Activated CD4-positive, CD25-positive, alpha-beta regulatory T cell treated with anti-CD3 and anti-CD28 coated beads, Interleukin-2, amount 50 U/mL, for 72 hours (primary cell): ENCODE data around the gene TMSB4X.
A peak's percentile ranks its signal among the peaks of the same experiment; 100 is the strongest.
"Not testable (repeated sequence)": the region's sequence is repeated elsewhere in the genome, so short reads cannot be mapped to it uniquely, and the experiment has no call there.

ENCODE experiments used
- DNase-seq: peaks from one replicate; pipeline ENCODE4 v3.0.0; 2021

The TMSB4X gene

DNA sequence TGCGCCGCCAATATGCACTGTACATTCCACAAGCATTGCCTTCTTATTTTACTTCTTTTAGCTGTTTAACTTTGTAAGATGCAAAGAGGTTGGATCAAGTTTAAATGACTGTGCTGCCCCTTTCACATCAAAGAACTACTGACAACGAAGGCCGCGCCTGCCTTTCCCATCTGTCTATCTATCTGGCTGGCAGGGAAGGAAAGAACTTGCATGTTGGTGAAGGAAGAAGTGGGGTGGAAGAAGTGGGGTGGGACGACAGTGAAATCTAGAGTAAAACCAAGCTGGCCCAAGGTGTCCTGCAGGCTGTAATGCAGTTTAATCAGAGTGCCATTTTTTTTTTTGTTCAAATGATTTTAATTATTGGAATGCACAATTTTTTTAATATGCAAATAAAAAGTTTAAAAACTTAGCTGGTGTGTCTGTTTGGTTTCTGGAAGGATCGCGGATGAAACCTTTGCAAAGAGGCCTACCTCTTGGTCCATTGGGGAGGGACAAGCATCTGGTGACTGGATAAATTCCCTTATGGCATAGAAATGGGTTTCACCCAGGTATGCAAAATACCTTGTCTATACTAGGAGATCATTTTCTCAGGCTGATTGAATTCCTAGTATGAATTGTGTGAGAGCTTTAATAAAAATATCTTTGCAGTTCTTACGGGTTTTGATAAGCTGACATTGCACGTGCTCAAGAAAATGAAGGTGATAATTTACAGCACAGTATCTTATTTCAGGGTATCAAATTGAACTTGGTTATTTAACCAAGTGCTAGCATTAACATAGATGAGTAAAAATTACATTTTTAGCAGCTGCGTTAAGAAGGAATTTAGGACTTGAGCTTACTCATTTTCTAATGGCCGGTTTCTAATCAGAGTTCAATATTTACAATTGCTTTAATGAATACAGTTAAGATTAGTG lies 2.2 kb downstream of the TMSB4X start:
- not testable (repeated sequence) for DNase-seq

DNA sequence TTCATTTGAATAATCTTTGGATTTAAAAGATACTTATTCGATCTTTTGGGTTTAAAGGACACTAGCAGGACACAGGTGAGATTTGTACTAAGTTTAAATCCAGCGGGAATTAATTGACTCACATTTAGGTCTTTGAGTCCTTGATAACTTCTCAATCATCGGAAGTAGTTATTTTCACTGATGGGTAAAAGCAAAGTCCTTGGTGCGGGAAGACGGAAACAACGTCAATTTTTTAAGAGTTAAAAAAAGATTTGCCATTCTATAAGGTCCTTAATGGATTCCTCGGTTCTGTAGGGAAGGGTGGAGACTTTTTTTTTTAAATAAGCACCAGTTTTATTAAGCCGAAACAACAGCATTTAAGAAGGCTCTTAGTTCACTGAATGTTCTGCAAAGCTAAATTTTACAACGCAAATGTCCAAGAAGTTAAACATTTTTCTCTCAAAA lies 2.9 kb downstream of the TMSB4X start:
- no peak for DNase-seq

DNA sequence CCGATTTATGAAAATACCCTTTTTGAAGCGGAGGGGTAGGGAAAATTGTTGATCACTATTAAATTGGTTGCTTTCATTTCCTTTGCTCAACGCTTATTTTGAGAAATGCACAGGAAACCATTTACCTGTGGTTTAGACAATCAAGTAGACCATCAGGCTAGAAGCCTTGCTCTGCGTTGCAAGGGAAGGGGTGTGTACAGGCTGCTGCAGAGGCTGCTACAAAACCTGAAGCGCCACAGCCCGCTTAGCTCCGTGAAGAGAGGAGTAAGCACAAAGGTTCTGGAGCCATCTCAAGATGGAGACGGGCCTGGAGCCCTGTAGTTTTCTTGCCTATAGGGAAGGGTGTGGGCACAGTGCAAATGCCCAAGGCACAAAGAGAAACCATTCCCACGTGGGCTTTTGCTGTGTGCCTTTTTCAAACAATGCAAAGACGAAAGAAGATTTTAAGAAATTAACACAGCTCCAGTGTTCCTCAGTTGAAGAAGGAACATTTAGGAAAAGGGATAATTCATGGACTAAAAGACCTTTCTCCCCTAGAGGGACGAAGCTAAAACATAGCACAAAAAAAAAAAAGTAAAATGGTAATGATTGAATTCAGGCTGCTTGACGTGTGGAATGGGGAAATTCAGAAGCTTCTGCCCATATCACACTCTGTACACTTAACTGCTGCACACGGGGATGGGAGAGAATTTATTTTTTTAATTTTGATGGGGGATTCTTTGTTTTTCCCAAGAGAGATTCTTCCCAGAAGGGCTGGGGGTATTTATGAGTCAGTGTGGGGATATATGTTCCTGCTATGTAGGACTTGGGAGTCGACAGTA lies 3.5 kb downstream of the TMSB4X start:
- peak; percentile 54 for DNase-seq

DNA sequence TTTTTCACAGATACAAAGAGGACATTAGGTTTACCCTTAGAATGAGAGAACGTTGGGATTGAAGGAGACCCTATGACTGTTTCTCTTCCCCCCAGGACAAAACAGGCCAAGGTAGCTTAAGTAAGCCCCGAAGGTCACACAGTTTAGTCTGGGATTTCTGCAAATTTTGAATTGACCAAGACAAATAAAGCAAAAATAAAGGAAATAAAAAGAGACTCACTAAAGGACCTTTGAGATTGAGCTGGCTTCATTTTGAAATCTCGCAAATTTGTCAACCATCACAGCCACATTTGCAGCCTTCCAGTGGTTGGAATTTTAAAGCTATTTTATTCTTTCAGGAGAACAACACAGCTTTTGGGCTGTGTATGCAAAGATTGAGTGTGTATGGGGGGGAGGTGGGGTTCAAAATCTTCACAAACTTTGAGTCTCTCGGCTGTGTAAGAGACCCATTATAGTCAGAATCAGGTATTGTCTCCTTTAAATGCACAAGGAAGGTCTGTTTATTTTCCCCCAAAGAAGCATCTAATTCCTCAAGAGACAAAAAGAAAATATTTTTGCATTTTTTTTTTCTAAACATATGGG lies 4.2 kb downstream of the TMSB4X start:
- DNase-seq, result no peak

DNA sequence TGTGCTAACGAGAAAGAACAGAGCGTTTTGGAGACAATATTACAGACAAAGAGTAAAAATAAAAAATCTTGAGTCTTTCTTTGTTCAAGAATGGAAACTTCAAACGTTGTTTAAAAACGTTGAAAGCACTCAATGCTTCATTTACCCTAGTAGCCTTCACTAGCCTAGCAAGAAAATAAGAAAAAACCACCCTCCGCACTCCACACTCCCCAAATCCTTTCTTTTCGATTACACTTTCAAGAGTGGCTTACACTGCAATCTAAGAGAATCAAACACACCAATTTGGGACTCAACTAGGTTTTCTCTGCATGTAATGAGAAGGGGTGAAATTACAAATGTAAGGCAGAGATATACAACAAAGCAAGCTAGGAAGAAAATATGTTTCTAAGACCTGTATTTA lies 4.7 kb downstream of the TMSB4X start:
- DNase-seq, result no peak

DNA sequence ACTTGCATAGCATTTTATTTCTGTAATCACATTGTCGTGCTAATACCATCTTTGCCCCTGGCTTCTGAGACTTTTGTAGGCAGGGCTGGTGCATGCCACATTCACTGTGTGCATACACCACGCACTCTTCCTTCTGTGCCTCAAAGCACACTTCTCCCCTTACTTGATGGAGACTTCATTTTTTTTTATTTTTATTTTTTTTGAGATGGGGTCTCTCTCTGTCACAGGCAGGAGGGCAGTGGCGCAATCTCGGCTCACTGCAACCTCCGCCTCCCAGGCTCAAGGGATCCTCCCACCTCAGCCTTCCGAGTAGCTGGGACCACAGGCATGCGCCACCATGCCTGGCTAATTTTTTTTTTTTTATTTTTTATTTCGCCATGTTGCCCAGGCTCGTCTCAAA lies 5.1 kb downstream of the TMSB4X start:
- DNase-seq, result not testable (repeated sequence)

DNA sequence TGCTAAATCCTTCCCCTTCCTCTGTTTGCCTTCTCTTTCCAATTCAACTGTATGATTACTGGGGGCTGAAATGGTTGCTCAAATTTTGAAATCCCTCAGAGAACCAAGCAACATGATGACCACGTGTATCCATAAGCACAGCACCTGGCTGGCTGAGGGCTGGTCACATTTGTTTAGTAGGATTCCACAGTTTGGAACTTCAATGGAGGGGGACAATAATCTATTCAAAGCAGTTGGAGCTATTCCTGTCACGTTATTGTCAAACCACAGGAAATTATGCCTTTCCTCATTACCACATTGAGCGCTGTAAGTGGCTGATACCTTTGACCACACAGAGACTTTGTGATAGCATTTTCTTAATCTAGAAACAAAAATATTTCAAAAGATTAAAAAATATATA lies 7.0 kb downstream of the TMSB4X start:
- DNase-seq, result no peak

DNA sequence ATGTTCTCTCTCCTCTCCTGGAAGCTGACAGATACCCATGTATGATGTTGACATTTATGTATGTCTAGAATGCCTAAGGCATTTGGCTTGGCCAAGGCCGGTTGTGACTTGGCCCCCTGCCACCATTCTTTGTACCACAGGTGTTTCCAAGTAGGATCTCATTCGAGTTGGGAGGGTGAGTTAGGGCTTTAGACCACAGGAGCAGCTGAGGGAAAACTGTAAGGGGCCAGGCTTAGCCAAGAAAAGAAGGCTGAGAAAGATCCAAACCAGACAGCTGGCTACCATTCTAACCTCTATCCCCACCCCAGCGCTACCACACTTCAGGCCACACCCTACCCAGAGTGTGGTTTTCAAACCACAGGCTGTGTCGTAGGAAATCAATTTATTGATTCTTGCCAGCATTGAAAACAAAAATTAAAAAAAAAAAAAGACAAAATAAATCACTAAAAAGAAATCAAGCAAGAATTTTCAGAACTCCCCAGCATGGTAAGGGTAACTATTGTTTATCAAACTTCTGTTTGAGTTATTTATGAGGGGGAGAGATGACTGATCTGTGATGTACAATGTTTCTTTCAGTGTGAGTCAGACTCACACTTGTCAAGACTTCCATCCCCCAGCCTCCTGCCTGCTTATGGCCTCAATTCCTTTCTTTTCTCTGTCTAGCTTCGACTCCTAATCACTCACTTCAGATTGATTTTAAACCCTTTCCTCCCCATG lies 9.9 kb downstream of the TMSB4X start:
- peak; percentile 61 for DNase-seq

DNA sequence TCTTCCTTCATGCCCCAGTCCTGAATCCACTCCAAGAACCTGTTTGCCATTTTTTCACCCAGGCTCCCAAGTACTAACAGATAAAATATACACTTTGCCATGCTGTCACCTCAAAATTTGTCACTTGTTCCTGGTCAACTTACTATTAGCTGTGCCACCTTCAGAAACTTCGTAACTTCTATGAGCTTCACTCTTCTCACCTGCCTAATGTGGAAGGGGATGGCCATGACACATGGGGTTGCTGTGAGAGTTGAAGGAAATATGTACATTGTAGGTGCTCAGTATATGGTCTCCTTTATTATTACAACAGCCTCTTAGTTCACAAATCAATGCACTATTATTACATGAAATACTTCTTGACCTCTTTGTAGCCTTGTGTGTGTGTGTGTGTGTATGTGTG lies 10.4 kb downstream of the TMSB4X start:
- DNase-seq, result no peak

DNA sequence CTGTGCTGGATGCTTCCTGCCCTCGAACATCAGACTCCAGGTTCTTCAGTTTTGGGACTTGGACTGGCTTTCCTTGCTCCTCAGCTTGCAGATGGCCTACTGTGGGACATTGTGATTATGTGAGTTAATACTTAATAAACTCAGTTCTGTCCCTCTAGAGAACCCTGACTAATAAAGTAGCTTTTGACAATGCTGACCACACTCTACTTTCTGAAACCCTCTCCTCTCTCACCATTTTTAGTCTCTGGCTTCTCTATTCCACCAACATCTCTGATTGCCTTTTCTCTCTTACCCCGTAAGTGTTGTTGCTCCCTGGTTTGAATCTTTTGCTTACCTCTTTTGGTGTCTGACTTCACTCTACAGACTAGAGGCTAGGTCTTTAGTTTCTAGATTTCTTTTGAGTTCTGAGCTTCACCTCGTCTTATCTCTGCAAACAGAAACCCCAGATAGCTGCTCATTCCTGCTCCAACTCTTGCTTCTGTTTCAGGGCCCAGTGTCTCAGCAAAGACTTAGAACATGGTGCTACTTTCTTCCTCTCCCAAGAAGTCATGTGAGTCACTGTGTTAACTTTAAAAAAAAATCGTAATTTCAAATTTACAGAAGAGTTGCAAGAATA lies 11.4 kb downstream of the TMSB4X start:
- no peak for DNase-seq

DNA sequence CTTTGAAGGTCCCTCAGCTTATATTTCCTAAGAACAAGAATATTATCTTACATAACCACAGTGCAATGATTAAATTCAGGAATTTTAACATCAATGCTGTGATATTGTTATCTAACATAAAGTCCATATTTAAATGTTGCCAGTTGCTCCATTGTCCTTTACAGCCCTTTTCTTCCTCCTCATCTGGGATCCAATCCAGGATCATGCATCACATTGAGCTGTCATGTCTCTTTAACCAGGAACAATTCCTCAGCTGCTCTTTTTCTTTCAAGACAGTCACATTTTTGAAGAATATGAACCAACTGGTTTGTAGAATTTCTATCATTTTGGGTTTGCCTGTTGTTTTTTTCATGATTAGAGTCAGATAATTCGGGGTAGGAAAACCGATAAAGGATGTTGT lies 12.0 kb downstream of the TMSB4X start:
- no peak for DNase-seq

DNA sequence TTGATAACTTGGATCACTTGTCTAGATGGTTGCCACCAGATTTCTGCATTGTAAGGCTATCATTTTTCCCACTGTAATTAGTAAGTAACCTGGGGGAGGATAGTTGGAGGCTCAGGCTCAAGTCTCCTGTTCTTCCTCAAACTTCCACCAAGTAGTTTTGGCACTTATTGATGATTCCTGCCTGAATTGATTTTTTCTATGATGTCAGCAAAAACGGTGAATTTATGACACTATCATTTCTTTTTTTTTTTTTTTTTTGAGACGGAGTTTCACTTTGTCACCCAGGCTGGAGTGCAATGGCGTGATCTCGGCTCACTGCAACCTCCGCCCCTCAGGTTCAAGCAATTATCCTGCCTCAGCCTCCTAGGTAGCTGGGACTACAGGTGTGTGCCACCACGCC lies 12.4 kb downstream of the TMSB4X start:
- DNase-seq, result no peak

DNA sequence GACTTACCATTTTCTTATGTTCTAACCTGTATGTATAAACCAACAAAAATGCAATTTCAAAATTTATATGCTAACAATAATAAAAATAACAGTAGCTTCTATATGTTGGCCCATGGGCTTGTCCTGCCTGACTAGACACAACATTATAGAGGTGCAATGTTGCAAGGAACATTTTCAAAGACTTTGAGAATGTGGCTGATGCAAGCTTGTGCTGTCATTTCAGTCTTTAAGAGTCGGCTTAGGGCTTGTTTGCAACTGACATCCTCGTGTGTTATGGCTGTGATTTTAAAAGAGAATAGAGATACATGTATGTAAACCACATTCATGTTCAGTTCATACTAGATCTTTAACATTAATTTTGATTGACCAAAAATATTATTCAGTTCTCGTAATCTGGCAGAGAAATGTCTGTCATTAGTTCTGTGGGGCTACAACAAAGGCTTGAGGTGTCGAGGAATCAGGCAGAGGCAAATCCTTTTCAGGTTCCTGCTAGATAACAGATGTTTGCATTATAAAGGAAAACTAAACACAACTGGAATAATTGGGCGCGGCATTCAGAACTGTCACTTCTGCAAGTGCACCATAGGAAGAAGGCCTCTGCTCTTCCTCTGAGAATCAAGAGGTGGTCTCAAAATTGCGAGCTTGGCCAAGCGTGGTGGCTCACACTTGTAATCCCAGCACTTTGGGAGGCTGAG lies 13.1 kb downstream of the TMSB4X start:
- DNase-seq, result no peak

DNA sequence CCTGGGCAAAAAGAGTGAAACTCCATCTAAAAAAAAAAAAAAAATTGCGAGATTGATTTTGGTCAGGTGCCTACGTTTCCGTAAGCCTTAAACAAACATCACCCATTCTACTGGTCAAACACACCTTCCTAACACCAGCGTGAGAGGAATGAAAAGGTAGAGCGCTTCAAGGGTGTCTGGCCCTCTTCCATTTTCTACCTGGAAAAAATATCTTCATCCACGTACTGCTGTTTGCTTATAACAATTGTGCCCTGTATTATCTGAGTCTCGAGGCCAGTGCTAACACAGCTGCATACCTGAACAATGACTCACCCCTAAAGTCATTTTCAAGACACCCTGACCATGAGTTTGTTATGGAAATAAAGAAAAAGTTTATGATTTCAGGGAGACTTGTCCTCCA lies 13.9 kb downstream of the TMSB4X start:
- no peak for DNase-seq

DNA sequence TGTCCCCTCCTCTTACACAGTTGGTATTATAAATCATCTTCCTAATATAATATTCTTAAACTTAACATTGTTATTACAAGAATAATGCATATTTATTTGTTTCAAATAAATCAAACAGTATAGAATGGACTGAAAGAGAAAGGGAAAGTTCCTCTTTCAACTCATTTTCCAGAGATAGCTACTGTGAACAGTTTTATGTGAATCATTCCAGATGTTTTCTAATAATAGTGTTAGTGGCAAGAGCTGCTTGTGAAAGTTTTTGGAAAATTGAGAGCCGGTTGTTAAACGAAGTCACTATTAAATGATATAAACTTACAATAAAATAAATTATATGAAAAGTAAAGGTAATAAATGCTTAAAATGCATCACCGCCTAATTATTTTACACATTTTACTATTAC lies 14.6 kb downstream of the TMSB4X start:
- no peak for DNase-seq

DNA sequence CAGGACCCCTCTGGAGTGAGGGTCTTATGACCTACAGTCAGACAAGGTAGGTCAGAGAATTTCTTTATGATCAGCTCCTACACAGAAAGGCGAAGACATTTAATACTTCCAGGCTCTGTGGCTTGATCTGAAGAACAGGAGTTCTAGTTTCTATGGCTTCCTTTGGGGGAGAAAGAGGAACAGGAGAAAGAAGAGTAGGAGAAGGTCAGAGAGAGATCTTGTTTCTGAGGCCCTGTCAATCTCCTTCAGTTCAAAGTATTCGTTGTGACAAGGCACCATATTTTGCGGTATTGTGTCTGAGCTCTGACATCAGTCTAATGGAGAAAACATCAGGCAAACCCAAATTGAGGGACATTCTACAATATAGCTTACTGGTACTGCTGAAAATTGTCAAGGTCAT lies 16.7 kb downstream of the TMSB4X start:
- no peak for DNase-seq

DNA sequence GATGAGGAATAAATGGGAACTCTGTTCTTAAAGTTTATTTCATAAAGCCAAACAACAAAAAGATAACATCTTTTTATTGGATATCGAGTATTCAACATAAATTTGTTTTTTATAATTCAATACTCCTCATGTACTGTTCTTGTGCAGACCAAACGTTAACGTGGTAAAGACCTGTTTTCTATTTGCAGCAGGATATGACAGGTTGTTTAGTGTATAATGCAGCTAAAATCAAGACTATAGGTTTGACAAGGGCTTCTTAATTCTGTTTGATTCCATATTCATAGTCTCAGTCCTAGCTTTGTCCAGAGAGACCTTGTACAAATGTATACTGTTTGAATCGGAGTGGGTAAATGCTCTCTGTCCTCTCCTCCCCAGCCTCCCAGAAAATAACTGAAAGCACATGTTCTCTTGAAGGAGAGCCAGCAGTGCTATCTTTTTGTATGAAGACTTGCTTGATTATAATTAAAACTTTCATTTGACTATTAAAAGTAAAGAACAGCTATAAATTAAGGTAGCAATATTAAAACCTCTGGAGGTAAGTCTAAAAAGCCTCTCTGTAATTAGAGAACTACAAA lies 17.7 kb downstream of the TMSB4X start:
- DNase-seq, result no peak

DNA sequence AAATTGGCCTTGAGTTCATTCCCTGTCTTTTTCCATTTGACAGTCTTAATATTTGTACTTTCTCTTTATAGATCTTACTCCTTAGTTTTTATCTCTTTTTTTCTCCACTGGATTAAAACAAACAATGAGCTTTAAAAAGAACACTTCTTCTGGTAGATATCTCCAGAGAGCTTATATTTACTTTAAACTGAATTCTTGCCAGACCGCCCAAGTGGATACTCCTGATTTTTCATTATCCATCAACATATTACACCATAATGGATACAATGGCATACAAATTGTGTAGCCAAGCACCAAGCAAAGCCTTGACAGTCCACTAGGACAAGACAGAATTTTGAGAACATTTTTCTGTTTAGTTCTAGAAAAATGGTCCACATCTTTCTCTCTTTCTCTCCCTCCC lies 18.9 kb downstream of the TMSB4X start:
- DNase-seq, result no peak

DNA sequence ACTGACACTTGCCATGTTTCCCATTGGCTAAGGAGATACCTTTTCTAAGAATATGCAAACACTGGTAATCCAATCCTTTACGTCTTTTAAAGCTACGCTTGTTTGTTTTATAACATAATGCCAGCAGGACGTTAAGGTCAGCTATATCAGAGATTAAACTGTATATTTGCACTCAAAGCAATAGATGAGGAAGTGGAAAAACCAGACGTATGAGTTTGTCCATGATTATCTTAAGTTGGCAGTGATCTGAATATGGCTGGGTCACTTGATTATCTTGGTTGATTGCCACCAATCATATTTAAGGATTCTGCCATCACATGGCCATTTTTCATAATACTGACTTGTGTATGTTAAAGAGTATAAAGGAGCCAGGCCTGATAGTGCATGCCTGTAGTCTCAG lies 19.4 kb downstream of the TMSB4X start:
- DNase-seq, result no peak

DNA sequence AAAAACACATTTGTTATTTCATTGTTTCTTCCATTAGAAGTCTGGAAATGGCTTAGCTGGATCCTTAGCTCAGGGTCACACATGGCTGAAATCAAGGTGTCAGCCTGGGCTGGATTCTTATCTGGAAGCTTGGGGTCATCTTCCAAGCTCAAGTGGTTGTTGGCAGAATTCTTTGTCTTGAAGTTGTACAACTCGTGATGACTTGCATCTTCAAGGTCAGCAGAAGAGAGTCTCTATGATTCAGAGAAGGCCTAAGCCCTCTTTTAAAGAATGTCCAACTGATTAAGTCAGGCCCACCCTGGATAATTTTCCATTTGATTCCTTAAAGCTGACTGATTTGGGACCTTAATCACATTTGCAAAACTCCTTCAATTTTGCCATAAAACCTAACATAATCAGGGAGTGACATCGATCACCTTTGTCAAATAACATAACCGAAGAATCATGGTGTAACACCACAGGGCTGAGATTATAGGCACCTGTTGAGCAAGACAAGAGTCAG lies 22.1 kb downstream of the TMSB4X start:
- no peak for DNase-seq
